Adrenal gland (tissue), 12 donors: ENCODE results near the gene ARHGAP10. TPM values are rescaled to one million over a fixed set of nuclear protein-coding genes. Genes with fewer than 3 reads are reported as not detected.

Source experiments
- DNase-seq, 7 donors: peaks; one replicate each; pipeline ENCODE4 v3.0.0-alpha.2; 2019 to 2020
- H3K27ac ChIP-seq, 5 donors: fragments of 200-600 bp; sonication (generic) in 4 of 5; 1 replicate in 3 of 5; 2 replicates in 2 of 5; pipeline versions ENCODE4 v1.5.1 to v1.8.0; 2016 to 2020; ENCODE audit warnings: mild to moderate bottlenecking in 1 of 5
- H3K27me3 ChIP-seq: fragments of 200-600 bp; 2 replicates; pipeline ENCODE4 v1.8.0; 2021
- H3K36me3 ChIP-seq, 2 donors: fragments of 200-600 bp; replicated peaks in 1 of 2; 1 replicate in 1 of 2; 2 replicates in 1 of 2; pipeline versions ENCODE4 v1.5.1 to v1.8.0; 2018 to 2022
- H3K4me1 ChIP-seq, 2 donors: fragments of 200-600 bp; replicated peaks in 1 of 2; 1 replicate in 1 of 2; 2 replicates in 1 of 2; pipeline versions ENCODE4 v1.5.1 to v1.8.0; 2018 to 2021
- H3K4me3 ChIP-seq, 4 donors: fragments of 200-600 bp; sonication (generic) in 3 of 4; one replicate each; pipeline ENCODE4 v1.5.1; 2016 to 2018
- H3K9me3 ChIP-seq, 3 donors: fragments of 200-600 bp; sonication (generic) in 1 of 3; replicated peaks in 1 of 3; 1 replicate in 2 of 3; 2 replicates in 1 of 3; pipeline versions ENCODE4 v1.5.1 to v1.8.0; 2016 to 2021
- POLR2A ChIP-seq, 2 donors: fragments of 450-650 bp; IDR thresholded peaks; one replicate each; pipeline ENCODE4 v1.6.1; 2017; ENCODE audit warnings: antibody characterized with exemption in 2 of 2, mild to moderate bottlenecking in 2 of 2, moderate library complexity in 1 of 2
- WGBS, 4 donors: extraction: QIAGEN DNeasy Blood & Tissue Kit in 2 of 4; methylation state at CpG; one replicate each; pipeline versions ENCODE4 v1.1.5 to v1.1.7; 2013 to 2017; 5-methylcytosine and 5-hydroxymethylcytosine counted together
- intact Hi-C, 2 donors: fragments of 100-400 bp; cut with DNase I; formaldehyde crosslinking; loops; one replicate each; pipeline versions ENCODE4 v1.14.1 to v1.15.0; 2022 to 2023
- polyA plus RNA-seq, 3 donors: library from polyadenylated mRNA; stranded (reverse); fragments of 200-250 nt in 2 of 3; fragments of 350-450 nt in 1 of 3; fragmentation: Illumina TruSeq in 1 of 3; extraction: RNeasy Lipid Tissue Mini Kit (QIAGEN cat#74804) in 1 of 3; gene quantifications; one replicate each; pipeline ENCODE4 v1.2.3, GENCODE V29; 2013 to 2014
- total RNA-seq, 9 donors: library from RNA; depleted of rRNA in 4 of 9; stranded (reverse); fragments of >200 nt in 4 of 9; fragments of 120-200 nt in 1 of 9; fragmentation: NEBNext Ultra II Directional in 1 of 9; extraction: Animal tissue kit (Norgen Biotek cat#: 25700) in 1 of 9; gene quantifications; one replicate each; pipeline versions ENCODE4 v1.1.0 to v1.2.4, GENCODE V29; 2013 to 2023
- TF ChIP-seq, protein P1 (sequence below), 6 experiments: fragments of 450-650 bp in 4 of 6; fragments of 200-600 bp in 2 of 6; sonication (generic) in 1 of 6; IDR thresholded peaks; 1 replicate in 5 of 6; 2 replicates in 1 of 6; pipeline versions ENCODE4 v1.5.1 to v1.8.0; 2016 to 2021; ENCODE audit warnings: antibody characterized with exemption in 6 of 6, mild to moderate bottlenecking in 2 of 6, moderate library complexity in 1 of 6
- donor health status: healthy with polysubstance abuse.
- donor health status: Bipolar disorder and iron deficiency.
- donor health status: DM: yes; HTN: yes; CAD: no.
- donor health status: DM: no; HTN: no; CAD: no.
- donor health status: DM: no; HTN: no; CAD: no.
- donor health status: DM: yes; HTN: yes; CAD: no.

ARHGAP10 gene
- total and polyA plus RNA-seq, 12 donors = 7.0 to 40.8 (median 22.1) TPM

DNA sequence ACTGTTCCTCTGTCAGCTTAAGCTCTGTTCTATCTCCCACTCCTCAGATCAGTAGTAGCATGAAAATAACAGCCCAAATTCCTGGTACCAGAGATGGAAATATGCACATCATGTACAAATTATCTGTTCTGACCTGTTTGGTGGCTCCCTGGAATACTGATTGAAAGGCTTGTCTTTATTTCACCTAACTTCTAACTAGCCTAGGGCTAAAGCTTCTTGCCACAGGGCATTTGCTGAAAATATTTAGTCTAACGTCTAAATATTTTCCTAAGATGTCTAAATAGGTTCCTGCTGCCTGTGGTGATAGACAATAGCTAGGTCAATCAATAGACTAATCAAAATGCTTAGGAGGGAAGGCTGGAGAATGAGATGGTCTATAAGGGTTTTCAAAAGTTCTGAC lies 35.0 kb upstream of the ARHGAP10 start:
- H3K4me1 ChIP-seq = no peaks in the 10 kb centered on the region
- DNase-seq = no peak
- H3K4me3 ChIP-seq = no peak overlapping the region
- H3K36me3 ChIP-seq = no peaks in the 10 kb centered on the region
- TF ChIP-seq, protein P1, sequence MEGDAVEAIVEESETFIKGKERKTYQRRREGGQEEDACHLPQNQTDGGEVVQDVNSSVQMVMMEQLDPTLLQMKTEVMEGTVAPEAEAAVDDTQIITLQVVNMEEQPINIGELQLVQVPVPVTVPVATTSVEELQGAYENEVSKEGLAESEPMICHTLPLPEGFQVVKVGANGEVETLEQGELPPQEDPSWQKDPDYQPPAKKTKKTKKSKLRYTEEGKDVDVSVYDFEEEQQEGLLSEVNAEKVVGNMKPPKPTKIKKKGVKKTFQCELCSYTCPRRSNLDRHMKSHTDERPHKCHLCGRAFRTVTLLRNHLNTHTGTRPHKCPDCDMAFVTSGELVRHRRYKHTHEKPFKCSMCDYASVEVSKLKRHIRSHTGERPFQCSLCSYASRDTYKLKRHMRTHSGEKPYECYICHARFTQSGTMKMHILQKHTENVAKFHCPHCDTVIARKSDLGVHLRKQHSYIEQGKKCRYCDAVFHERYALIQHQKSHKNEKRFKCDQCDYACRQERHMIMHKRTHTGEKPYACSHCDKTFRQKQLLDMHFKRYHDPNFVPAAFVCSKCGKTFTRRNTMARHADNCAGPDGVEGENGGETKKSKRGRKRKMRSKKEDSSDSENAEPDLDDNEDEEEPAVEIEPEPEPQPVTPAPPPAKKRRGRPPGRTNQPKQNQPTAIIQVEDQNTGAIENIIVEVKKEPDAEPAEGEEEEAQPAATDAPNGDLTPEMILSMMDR (IDR thresholded peaks at IDR 0.05) = no peak
- no peak for TF ChIP-seq POLR2A (IDR thresholded peaks at IDR 0.05)
- intact Hi-C loops = no loop called here
- no peaks in the 10 kb centered on the region for H3K27me3 ChIP-seq
- H3K27ac ChIP-seq = no peak overlapping the region
- WGBS, 4 donors = 29 to 59% (median 42%) methylated on average over 1 of the region's 1 CpG
- no peaks in the 10 kb centered on the region for H3K9me3 ChIP-seq

- no peaks in the 10 kb centered on the region for H3K36me3 ChIP-seq
- H3K4me3 ChIP-seq = no peak overlapping the region
- no peaks in the 10 kb centered on the region for H3K4me1 ChIP-seq
- no peak for TF ChIP-seq POLR2A (IDR thresholded peaks at IDR 0.05)
- TF ChIP-seq, protein P1 (IDR thresholded peaks at IDR 0.05) = no peak
- H3K27me3 ChIP-seq = no peaks in the 10 kb centered on the region
- no peak for DNase-seq
- H3K27ac ChIP-seq = no peak overlapping the region
- 71 to 88% (median 83%) methylated on average over 1 of the region's 1 CpG for WGBS, 4 donors
- H3K9me3 ChIP-seq = no peaks in the 10 kb centered on the region
- intact Hi-C loops = loop anchor here (5.0 kb wide), 1 partner anchor 162 kb away; no protein-coding TSS in a partner anchor
Measured at GRCh38 chr4:147704846-147705245, 27.0 kb upstream of the ARHGAP10 start.

GRCh38 chr4:147707892-147708672 lies 23.8 kb upstream of the ARHGAP10 start:
- WGBS, 4 donors = 19 to 31% (median 28%) methylated on average over 7 of the region's 7 CpGs
- peak; percentile 39 to 85 (median 57) for DNase-seq
- peak overlapping the region in 1 of 4 donors; percentile 17 for H3K4me3 ChIP-seq
- H3K36me3 ChIP-seq = no peaks in the 10 kb centered on the region
- no peaks in the 10 kb centered on the region for H3K9me3 ChIP-seq
- H3K27ac ChIP-seq = no peak overlapping the region
- H3K27me3 ChIP-seq = no peaks in the 10 kb centered on the region
- no peak for TF ChIP-seq POLR2A (IDR thresholded peaks at IDR 0.05)
- TF ChIP-seq, protein P1 (IDR thresholded peaks at IDR 0.05) = peak; percentile 84 to 97 (median 94)
- intact Hi-C loops = loop anchor here (5.0 kb wide), 1 partner anchor 159 kb away; no protein-coding TSS in a partner anchor
- H3K4me1 ChIP-seq = no peaks in the 10 kb centered on the region

GRCh38 chr4:147709999-147710398 lies 21.9 kb upstream of the ARHGAP10 start:
- Histone ChIP-seq H3K9me3 (no peaks in the 10 kb centered on the region), H3K4me3 (no peak overlapping the region), H3K27me3 (no peaks in the 10 kb centered on the region), H3K27ac (no peak overlapping the region), H3K36me3 (no peaks in the 10 kb centered on the region), H3K4me1 (peaks cover 0 to 8% of the 10 kb centered on the region in 2 donors)
- intact Hi-C loops = loop anchor here (5.0 kb wide), 1 partner anchor 157 kb away; no protein-coding TSS in a partner anchor
- TF ChIP-seq, protein P1 (IDR thresholded peaks at IDR 0.05) = no peak
- DNase-seq = no peak
- WGBS, 4 donors = 92 to 100% (median 98%) methylated on average over 5 of the region's 5 CpGs
